ENCODE results near the gene PRDM2. TPM values are rescaled to one million over a fixed set of nuclear protein-coding genes. Genes with fewer than 3 reads are reported as not detected.

PRDM2 gene
- polyA plus RNA-seq, 3 donors: 4.1 to 22.5 (median 7.6) TPM

GRCh38 chr1:13820055-13820454 lies 120.1 kb downstream of the PRDM2 start:
- H3K4me1 Mint-ChIP-seq: no peaks in the 10 kb centered on the region
- Histone ChIP-seq H3K9me3 (replicated peaks in 1 of 2; ENCODE audit: control insufficient read depth in 1 of 2, insufficient read depth in 1 of 2, low read length in 2 of 2) (no peaks in the 10 kb centered on the region), H4K20me1 (ENCODE audit: insufficient read depth, low read length) (no peaks in the 10 kb centered on the region), H2AFZ (ENCODE audit: insufficient read depth, low read depth, low read length, poor library complexity, severe bottlenecking) (no peak overlapping the region), H3K9ac (ENCODE audit: insufficient read depth, low read length, poor library complexity, severe bottlenecking) (no peak overlapping the region), H3K79me2 (ENCODE audit: insufficient read depth, low read length) (no peaks in the 10 kb centered on the region), H3K4me2 (replicated peaks; ENCODE audit: extremely low read depth, low read length, poor library complexity, severe bottlenecking) (no peak overlapping the region), H3K27ac (ENCODE audit: low read depth in 1 of 2, low read length in 2 of 2) (no peak overlapping the region), H3K4me3 (replicated peaks in 1 of 3; ENCODE audit: low read depth in 2 of 3, low read length in 3 of 3) (no peak overlapping the region), H3K27me3 (ENCODE audit: control insufficient read depth in 2 of 2, insufficient read depth in 2 of 2, low read length in 2 of 2) (no peaks in the 10 kb centered on the region), H3K36me3 (replicated peaks in 1 of 2; ENCODE audit: control insufficient read depth in 1 of 2, insufficient read depth in 2 of 2, low read length in 2 of 2) (peaks cover 12 to 57% of the 10 kb centered on the region in 2 donors), H3K4me1 (ENCODE audit: control insufficient read depth in 1 of 2, insufficient read depth in 2 of 2, low read length in 2 of 2) (no peaks in the 10 kb centered on the region)
- no peak for DNase-seq
- peaks cover 0 to 2% (median 0%) of the 10 kb centered on the region in 3 donors for H3K27me3 Mint-ChIP-seq (ENCODE audit: low read depth in 3 of 3)
- 98% methylated on average over 13 of the region's 13 CpGs for WGBS (ENCODE audit: insufficient coverage)
- H3K36me3 Mint-ChIP-seq: peaks cover 54 to 67% of the 10 kb centered on the region in 2 donors
- no peak overlapping the region for H3K4me3 Mint-ChIP-seq
- H3K9me3 Mint-ChIP-seq: peaks cover 0 to 2% (median 0%) of the 10 kb centered on the region in 7 donors
- intact Hi-C loops (cut with micrococcal nuclease): no loop called here
- peak overlapping the region in 2 of 7 donors; percentile 8 to 28 for H3K27ac Mint-ChIP-seq
- TF ChIP-seq, protein P1, sequence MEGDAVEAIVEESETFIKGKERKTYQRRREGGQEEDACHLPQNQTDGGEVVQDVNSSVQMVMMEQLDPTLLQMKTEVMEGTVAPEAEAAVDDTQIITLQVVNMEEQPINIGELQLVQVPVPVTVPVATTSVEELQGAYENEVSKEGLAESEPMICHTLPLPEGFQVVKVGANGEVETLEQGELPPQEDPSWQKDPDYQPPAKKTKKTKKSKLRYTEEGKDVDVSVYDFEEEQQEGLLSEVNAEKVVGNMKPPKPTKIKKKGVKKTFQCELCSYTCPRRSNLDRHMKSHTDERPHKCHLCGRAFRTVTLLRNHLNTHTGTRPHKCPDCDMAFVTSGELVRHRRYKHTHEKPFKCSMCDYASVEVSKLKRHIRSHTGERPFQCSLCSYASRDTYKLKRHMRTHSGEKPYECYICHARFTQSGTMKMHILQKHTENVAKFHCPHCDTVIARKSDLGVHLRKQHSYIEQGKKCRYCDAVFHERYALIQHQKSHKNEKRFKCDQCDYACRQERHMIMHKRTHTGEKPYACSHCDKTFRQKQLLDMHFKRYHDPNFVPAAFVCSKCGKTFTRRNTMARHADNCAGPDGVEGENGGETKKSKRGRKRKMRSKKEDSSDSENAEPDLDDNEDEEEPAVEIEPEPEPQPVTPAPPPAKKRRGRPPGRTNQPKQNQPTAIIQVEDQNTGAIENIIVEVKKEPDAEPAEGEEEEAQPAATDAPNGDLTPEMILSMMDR (IDR thresholded peaks at IDR 0.05): no peak

DNA sequence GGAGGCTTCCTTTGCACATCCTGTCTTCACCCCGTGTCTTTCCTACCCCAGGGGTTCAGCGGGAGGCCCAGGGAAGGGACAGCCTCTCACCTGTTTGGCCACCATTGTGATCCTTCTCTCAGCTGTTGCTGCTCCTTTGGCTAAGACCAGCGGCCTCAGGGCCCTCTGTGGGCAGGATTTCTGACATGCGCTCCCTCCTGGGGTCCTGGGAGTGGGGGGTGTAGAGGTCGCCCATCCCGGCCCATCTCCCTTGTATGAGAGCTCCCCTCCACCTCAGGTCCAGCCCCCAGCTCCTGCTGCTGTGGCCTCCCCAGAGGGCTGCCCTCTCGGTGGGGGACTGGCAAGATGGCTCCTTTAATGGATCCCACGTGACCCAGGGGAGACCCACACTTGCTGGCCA lies 120.5 kb downstream of the PRDM2 start:
- peaks cover 12 to 57% of the 10 kb centered on the region in 2 donors for H3K36me3 ChIP-seq (replicated peaks in 1 of 2; ENCODE audit: control insufficient read depth in 1 of 2, insufficient read depth in 2 of 2, low read length in 2 of 2)
- Mint-ChIP-seq H3K9me3 (peaks cover 0 to 2% (median 0%) of the 10 kb centered on the region in 7 donors), H3K4me3 (no peak overlapping the region), H3K4me1 (no peaks in the 10 kb centered on the region), H3K36me3 (peaks cover 55 to 65% of the 10 kb centered on the region in 2 donors), H3K27me3 (ENCODE audit: low read depth in 3 of 3) (peaks cover 0 to 3% (median 0%) of the 10 kb centered on the region in 3 donors), H3K27ac (no peak overlapping the region)
- no peaks in the 10 kb centered on the region for H3K79me2 ChIP-seq (ENCODE audit: insufficient read depth, low read length)
- no peak for DNase-seq
- H3K4me3 ChIP-seq (replicated peaks in 1 of 3; ENCODE audit: low read depth in 2 of 3, low read length in 3 of 3): no peak overlapping the region
- TF ChIP-seq, protein P1 (IDR thresholded peaks at IDR 0.05): no peak
- no peaks in the 10 kb centered on the region for H4K20me1 ChIP-seq (ENCODE audit: insufficient read depth, low read length)
- no peaks in the 10 kb centered on the region for H3K9me3 ChIP-seq (replicated peaks in 1 of 2; ENCODE audit: control insufficient read depth in 1 of 2, insufficient read depth in 1 of 2, low read length in 2 of 2)
- H3K9ac ChIP-seq (ENCODE audit: insufficient read depth, low read length, poor library complexity, severe bottlenecking): no peak overlapping the region
- no peak overlapping the region for H2AFZ ChIP-seq (ENCODE audit: insufficient read depth, low read depth, low read length, poor library complexity, severe bottlenecking)
- no peak overlapping the region for H3K27ac ChIP-seq (ENCODE audit: low read depth in 1 of 2, low read length in 2 of 2)
- H3K4me2 ChIP-seq (replicated peaks; ENCODE audit: extremely low read depth, low read length, poor library complexity, severe bottlenecking): no peak overlapping the region
- WGBS (ENCODE audit: insufficient coverage): 100% methylated on average over 2 of the region's 8 CpGs
- intact Hi-C loops (cut with micrococcal nuclease): no loop called here
- no peaks in the 10 kb centered on the region for H3K4me1 ChIP-seq (ENCODE audit: control insufficient read depth in 1 of 2, insufficient read depth in 2 of 2, low read length in 2 of 2)
- no peaks in the 10 kb centered on the region for H3K27me3 ChIP-seq (ENCODE audit: control insufficient read depth in 2 of 2, insufficient read depth in 2 of 2, low read length in 2 of 2)

All from CD14-positive monocyte (primary cell).